Stimulated activated CD4-positive, alpha-beta T cell treated with anti-CD3 and anti-CD28 coated beads, TNF-alpha, amount 100 ng/mL, for 1 hour (primary cell): ENCODE measurements around the gene IDUA.

Experiments
- DNase-seq, 3 donors: peaks; one replicate each; pipeline ENCODE4 v3.0.0-alpha.2; 2020; ENCODE audit warnings: low read depth in 3 of 3, low spot score in 1 of 3

The IDUA gene

DNA sequence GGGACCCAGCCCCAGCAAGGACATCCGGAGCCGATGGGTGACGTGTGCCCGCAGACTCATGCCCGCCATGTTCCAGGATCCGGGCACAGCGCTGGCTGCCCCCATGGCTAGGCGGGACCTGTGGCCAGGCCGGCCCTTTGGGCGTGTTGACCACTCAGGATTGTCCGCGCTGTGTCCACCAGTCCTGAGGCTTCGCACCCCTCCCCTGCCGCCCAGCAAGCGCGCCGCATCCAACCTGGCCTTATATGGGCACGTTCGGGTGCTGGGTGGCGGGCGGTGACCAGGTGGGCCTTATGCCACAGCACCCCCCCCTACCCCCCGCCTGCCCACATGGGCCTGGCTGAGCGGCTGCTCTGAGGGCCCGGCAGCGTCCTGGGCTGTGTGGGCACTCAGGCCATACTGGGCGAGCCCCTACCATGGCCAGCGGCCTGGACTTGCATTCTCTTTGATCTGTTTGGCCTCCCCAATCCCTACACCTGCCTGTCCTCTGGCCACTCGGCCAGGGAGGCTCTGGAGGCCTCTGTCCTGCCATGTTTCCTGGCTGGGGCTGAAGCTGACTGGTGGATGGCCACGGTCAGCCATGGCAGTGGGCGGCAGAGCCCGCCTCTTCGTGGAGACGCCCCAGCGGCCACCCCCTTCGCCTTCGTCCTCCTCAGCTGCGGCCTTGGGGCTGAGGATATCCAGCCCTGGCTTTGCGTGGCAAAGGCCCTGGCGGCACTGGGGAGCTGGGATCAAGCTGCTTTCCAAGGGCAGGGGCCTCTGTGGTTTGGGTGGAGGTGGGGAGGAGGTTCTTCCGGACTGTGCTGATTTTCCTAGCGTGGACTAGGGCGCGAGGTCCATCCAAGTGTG is 26.6 kb downstream of the IDUA start:
- no peak for DNase-seq

- no peak for DNase-seq
Observed at GRCh38 chr4:1014291-1015167, 27.7 kb downstream of the IDUA start.

DNA sequence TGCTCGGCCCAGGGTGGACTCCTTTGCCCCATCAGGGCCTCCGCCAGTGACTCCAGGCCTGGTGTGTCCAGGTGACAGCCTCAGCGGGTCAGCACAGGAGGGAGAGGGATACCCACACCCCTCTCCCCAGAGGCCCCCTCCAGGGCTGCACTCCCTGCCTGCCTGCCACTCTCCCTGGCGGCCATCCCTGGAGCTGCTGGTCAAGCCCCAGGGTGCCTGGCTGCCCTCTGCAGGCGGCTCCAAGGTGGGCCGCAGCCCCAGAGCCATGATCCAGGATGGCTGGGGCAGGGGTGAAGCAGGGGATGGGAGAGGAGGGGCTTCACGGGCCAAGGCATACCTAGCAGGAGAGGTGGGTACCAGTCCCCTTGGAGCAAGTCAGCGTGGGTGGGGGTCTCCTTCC is 28.3 kb downstream of the IDUA start:
- no peak for DNase-seq

GRCh38 chr4:1015746-1016145 is 28.9 kb downstream of the IDUA start:
- no peak for DNase-seq

- DNase-seq, result no peak
Observed at GRCh38 chr4:1017211-1017610, 30.4 kb downstream of the IDUA start.

DNA sequence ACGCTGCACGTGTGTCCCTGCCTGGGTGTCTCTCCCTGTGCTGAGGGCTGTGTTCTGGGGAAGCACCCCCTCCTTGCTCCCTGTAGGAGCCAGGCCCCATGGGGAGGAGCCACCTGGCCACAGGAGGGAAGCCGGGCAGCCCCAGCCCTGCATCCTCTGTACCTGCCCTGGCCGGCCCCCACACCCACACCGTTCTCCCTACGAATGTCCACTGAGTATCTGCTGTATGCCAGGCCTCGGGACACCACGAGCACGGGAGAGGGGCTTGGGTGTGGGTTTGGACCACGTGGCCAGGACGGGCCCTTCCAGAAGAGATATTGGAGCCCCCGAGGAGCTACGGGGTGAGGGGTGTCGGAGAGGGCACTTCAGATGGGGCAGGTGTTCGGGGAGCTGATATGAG is 30.9 kb downstream of the IDUA start:
- DNase-seq, result no peak

- DNase-seq, result no peak
Observed at GRCh38 chr4:1018147-1019020, 31.5 kb downstream of the IDUA start.

DNA sequence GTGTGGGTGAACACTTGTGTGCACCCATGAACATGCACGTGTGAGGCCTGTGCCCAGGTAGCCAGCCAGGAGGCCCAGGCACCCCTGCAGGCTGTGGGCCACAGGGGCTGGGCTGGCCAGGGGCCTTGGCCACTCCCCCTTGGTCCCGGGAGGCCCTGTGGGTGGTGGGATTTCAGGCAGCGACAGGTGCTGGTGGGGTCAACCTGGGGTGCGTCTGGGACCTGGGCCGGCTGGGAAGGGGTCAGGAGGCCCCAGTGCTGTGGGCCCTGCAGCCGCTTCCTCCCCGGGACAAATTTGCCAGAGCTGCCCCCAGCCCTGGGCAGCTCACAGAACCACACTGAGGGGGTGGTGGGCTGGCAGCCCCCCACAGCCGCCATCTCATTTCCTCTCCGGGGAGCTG is 32.5 kb downstream of the IDUA start:
- no peak for DNase-seq

- DNase-seq, result no peak
Observed at GRCh38 chr4:1019729-1020470, 33.1 kb downstream of the IDUA start.

DNA sequence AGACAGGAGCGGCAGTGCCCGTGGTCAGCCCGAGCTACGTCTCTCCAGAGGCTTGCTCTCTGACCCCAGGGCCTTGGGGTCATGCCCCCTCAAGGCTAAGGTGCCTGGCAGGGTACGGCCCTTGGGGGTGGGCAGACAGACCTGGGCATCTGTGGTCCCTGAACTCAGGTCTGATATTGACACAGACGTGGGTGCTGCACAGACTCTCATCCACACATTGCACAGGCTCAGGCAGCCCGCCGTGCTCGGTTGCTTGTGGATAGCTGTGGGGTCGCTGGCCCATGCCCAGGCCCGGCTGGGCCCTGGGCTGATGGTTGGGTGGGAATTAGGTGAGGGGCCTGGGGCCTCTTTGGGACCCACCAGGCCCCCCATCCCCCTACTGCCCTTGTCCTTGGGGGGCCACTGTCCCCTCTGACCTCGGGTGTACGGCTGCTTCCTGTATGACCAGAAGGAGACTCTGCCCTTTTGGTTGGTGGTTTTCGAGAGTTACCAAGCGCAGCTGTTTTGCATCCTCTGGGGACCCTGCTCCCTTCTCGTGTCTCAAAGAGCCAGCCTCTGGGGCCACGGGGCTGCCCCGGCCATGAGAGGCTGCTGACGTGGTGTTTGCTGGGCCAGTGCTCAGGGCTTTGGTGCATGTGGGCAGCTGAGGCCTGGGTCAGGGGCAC is 34.7 kb downstream of the IDUA start:
- DNase-seq, result no peak

GRCh38 chr4:1022051-1022738 is 35.4 kb downstream of the IDUA start:
- DNase-seq, result no peak

- DNase-seq, result no peak
Observed at GRCh38 chr4:1022739-1023066, 35.9 kb downstream of the IDUA start.

DNA sequence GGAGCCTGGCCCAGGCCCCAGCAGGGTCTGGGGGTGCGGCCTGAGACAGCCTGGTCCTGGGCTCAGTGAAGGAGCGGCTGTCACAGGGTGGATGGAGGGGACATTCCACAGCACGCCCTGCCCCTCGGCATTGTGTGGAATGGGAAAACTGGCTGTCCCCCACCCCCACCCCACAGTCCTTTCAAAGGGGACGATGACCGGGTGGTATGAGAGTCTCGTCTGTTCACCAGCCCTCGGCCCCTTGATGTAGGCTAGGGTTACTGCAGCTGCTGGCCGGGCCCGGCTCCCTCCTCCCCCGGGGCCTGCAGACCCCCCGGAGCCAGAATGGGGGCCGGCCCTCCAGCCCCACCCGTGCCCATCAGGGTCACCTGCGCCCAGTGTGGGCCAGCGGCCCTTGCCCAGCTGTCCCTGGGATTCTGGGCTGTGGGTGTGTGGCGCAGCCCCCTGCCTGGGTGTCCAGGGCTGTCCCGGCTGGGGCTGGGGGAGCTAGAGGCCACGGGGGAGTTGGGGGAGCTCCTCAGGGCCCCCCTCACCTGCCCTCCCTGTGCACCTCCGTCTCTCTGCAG is 36.3 kb downstream of the IDUA start:
- no peak for DNase-seq

DNA sequence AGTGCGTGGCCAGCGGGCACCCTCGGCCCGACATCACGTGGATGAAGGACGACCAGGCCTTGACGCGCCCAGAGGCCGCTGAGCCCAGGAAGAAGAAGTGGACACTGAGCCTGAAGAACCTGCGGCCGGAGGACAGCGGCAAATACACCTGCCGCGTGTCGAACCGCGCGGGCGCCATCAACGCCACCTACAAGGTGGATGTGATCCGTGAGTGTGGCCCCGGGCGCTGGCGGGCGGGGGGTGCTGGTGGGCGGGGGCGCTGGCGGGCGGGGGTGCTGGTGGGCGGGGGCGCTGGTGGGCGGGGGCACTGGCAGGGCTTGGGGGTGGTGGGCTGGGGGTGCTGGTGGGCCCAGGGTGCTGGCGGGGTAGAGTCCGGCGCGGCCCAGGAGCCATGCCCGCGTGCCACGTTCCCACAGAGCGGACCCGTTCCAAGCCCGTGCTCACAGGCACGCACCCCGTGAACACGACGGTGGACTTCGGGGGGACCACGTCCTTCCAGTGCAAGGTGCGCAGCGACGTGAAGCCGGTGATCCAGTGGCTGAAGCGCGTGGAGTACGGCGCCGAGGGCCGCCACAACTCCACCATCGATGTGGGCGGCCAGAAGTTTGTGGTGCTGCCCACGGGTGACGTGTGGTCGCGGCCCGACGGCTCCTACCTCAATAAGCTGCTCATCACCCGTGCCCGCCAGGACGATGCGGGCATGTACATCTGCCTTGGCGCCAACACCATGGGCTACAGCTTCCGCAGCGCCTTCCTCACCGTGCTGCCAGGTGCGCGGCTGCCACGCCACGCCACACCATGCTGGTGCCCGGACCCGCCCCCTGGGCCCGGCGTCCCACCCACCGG is 37.3 kb downstream of the IDUA start:
- no peak for DNase-seq

DNA sequence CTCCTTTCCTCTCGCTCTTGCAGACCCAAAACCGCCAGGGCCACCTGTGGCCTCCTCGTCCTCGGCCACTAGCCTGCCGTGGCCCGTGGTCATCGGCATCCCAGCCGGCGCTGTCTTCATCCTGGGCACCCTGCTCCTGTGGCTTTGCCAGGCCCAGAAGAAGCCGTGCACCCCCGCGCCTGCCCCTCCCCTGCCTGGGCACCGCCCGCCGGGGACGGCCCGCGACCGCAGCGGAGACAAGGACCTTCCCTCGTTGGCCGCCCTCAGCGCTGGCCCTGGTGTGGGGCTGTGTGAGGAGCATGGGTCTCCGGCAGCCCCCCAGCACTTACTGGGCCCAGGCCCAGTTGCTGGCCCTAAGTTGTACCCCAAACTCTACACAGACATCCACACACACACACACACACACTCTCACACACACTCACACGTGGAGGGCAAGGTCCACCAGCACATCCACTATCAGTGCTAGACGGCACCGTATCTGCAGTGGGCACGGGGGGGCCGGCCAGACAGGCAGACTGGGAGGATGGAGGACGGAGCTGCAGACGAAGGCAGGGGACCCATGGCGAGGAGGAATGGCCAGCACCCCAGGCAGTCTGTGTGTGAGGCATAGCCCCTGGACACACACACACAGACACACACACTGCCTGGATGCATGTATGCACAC is 38.2 kb downstream of the IDUA start:
- DNase-seq, result no peak

DNA sequence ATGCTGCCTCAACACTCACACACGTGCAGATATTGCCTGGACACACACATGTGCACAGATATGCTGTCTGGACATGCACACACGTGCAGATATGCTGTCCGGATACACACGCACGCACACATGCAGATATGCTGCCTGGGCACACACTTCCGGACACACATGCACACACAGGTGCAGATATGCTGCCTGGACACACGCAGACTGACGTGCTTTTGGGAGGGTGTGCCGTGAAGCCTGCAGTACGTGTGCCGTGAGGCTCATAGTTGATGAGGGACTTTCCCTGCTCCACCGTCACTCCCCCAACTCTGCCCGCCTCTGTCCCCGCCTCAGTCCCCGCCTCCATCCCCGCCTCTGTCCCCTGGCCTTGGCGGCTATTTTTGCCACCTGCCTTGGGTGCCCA is 39.3 kb downstream of the IDUA start:
- peak in 1 of 3 donors; percentile 31 for DNase-seq

DNA sequence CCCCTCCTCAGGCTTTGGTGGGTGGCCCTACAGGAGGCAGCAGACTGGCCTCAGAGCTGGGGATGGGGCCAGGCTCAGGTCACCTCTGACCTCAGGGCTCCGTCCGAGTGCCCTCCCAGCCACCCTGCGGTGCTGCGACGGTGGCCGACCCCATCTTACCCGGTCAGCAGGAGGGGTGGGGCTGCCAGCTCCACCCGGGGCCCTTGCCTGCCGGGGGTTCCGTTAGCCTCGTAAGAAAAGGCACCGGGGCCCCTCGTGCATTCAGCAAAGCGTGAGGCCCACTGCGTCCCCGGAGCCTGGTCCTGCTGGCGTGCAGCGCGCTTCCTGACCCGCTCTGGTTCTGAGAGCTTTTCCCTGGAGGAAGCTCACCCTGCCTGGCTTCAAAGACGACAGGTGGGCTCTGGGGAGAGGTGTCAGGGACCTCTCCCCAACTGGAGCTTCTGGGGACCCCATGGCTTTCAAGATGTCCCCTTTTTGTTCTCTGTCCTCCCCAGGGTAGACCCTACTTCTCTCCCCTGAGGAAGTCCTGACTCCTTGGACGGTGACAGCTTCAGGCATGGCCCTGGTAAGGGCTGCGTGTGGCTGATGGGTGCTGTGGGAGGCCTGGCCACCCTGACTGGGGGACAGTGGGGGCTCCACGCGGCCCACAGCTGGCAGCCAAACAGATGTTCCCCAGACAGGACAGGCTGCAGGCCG is 40.5 kb downstream of the IDUA start:
- DNase-seq, result no peak
